Measurements from ENCODE around the gene COIL.

DNA sequence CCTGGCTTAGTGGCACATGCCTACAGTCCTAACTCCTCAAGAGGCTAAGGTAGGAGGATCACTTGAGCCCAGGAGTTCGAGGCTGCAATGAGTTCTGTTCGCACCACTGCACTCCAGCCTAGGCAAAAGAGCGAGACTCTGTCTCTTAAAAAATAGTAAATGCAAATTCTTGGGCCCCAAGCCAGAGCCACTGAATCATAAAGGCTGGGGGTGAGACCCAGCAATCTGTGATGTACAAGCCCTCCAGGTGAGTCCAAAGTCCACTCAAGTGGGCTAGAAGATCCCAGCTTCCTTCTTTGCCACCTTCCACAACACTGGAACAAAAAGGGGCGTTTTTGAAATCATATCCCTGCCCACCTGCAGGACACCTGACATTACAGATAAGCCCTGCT is 63.9 kb downstream of the COIL start:
- TF ChIP-seq POLR2A (IDR thresholded peaks at IDR 0.05; ENCODE audit: low read depth, low read length): no peak
- TF ChIP-seq, protein P1, sequence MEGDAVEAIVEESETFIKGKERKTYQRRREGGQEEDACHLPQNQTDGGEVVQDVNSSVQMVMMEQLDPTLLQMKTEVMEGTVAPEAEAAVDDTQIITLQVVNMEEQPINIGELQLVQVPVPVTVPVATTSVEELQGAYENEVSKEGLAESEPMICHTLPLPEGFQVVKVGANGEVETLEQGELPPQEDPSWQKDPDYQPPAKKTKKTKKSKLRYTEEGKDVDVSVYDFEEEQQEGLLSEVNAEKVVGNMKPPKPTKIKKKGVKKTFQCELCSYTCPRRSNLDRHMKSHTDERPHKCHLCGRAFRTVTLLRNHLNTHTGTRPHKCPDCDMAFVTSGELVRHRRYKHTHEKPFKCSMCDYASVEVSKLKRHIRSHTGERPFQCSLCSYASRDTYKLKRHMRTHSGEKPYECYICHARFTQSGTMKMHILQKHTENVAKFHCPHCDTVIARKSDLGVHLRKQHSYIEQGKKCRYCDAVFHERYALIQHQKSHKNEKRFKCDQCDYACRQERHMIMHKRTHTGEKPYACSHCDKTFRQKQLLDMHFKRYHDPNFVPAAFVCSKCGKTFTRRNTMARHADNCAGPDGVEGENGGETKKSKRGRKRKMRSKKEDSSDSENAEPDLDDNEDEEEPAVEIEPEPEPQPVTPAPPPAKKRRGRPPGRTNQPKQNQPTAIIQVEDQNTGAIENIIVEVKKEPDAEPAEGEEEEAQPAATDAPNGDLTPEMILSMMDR (IDR thresholded peaks at IDR 0.05; ENCODE audit: extremely low read depth in 1 of 2, insufficient read depth in 1 of 2, low read depth in 1 of 2, low read length in 2 of 2): no peak
- TF ChIP-seq, protein P2, sequence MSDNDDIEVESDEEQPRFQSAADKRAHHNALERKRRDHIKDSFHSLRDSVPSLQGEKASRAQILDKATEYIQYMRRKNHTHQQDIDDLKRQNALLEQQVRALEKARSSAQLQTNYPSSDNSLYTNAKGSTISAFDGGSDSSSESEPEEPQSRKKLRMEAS (IDR thresholded peaks at IDR 0.05; ENCODE audit: insufficient read depth, insufficient read length): no peak
- TF ChIP-seq JUN (IDR thresholded peaks at IDR 0.05; ENCODE audit: borderline replicate concordance, insufficient read depth, insufficient read length, low read depth): no peak
- no peak for TF ChIP-seq EZH2 (IDR thresholded peaks at IDR 0.05; ENCODE audit: borderline replicate concordance, low read depth, low read length, severe bottlenecking)
- no peak for TF ChIP-seq GATA2 (IDR thresholded peaks at IDR 0.05; ENCODE audit: insufficient read depth, insufficient read length, low read depth, low read length)
- no peak for TF ChIP-seq POLR2AphosphoS5 (IDR thresholded peaks at IDR 0.05; ENCODE audit: insufficient read depth, low read depth, low read length)
- TF ChIP-seq MYC (IDR thresholded peaks at IDR 0.05; ENCODE audit: low read depth, low read length): no peak
- no peak for TF ChIP-seq FOS (IDR thresholded peaks at IDR 0.05; ENCODE audit: borderline replicate concordance, insufficient read depth, low read length)
